SK-N-SH treated with all-trans-retinoic acid at 6 μM for 48 hours (cell line): ENCODE data around the gene ZGPAT.

Experiments
- ARNTL ChIP-seq: fragments of 450-650 bp; formaldehyde crosslinking; IDR thresholded peaks from 2 replicates; pipeline ENCODE4 v1.5.0; 2020; ENCODE audit warnings: low read depth, mild to moderate bottlenecking, moderate library complexity, borderline replicate concordance
- CREB5 ChIP-seq: fragments of 250-450 bp; sonication (Bioruptor Pico); IDR thresholded peaks from 2 replicates; pipeline ENCODE4 v1.5.1; 2020; ENCODE audit warnings: low read depth, mild to moderate bottlenecking, moderate library complexity
- CSRNP3 ChIP-seq: fragments of 250-450 bp; sonication (Bioruptor Pico); IDR thresholded peaks from 2 replicates; pipeline ENCODE4 v1.5.1; 2021; ENCODE audit warnings: mild to moderate bottlenecking, moderate library complexity
- ESRRG ChIP-seq: fragments of 250-450 bp; sonication (Bioruptor Pico); IDR thresholded peaks from 2 replicates; pipeline ENCODE4 v1.6.1; 2021; ENCODE audit warnings: mild to moderate bottlenecking
- PATZ1 ChIP-seq: fragments of 250-450 bp; sonication (Bioruptor Pico); IDR thresholded peaks from 2 replicates; pipeline ENCODE4 v1.8.0; 2020; ENCODE audit warnings: mild to moderate bottlenecking, moderate library complexity, borderline replicate concordance
- RARB ChIP-seq: fragments of 250-450 bp; sonication (Bioruptor Pico); IDR thresholded peaks from 2 replicates; pipeline ENCODE4 v1.8.0; 2021; ENCODE audit warnings: mild to moderate bottlenecking, moderate library complexity
- SNAI2 ChIP-seq: fragments of 250-450 bp; sonication (Bioruptor Pico); IDR thresholded peaks from 2 replicates; pipeline ENCODE4 v1.5.0; 2020; ENCODE audit warnings: mild to moderate bottlenecking, moderate library complexity
- TOX ChIP-seq: fragments of 250-450 bp; sonication (Bioruptor Pico); IDR thresholded peaks from 2 replicates; pipeline ENCODE4 v1.8.0; 2021; ENCODE audit warnings: mild to moderate bottlenecking, moderate library complexity, borderline replicate concordance
- TSHZ2 ChIP-seq: fragments of 250-450 bp; sonication (Bioruptor Pico); IDR thresholded peaks from 2 replicates; pipeline ENCODE4 v1.5.0; 2020; ENCODE audit warnings: mild to moderate bottlenecking, moderate library complexity
- ZFP3 ChIP-seq: fragments of 250-450 bp; sonication (Bioruptor Pico); IDR thresholded peaks from 2 replicates; pipeline ENCODE4 v1.5.0; 2020; ENCODE audit warnings: mild to moderate bottlenecking, moderate library complexity
- ZFP30 ChIP-seq: fragments of 450-650 bp; formaldehyde crosslinking; IDR thresholded peaks from 2 replicates; pipeline ENCODE4 v1.5.0; 2022; ENCODE audit warnings: mild to moderate bottlenecking, moderate library complexity
- ZNF565 ChIP-seq: fragments of 450-650 bp; formaldehyde crosslinking; conservative IDR thresholded peaks from 2 replicates; pipeline ENCODE4 v1.5.0; 2020; ENCODE audit warnings: low read depth, mild to moderate bottlenecking, moderate library complexity
- ZNF70 ChIP-seq: fragments of 450-650 bp; formaldehyde crosslinking; IDR thresholded peaks from 2 replicates; pipeline ENCODE4 v1.5.0; 2020; ENCODE audit warnings: mild to moderate bottlenecking, moderate library complexity
- ZNF8 ChIP-seq: fragments of 450-650 bp; formaldehyde crosslinking; IDR thresholded peaks from 2 replicates; pipeline ENCODE4 v1.5.0; 2020; ENCODE audit warnings: mild to moderate bottlenecking, moderate library complexity

GRCh38 chr20:63672666-63673065 lies 35.2 kb upstream of the ZGPAT start:
- TF ChIP-seq PATZ1 (CRISPR knock-in tag): no peak
- TF ChIP-seq ESRRG: no peak
- TF ChIP-seq ARNTL: no peak
- TF ChIP-seq ZFP3 (CRISPR knock-in tag): no peak
- no peak for TF ChIP-seq ZNF565
- TF ChIP-seq SNAI2 (CRISPR knock-in tag): no peak
- TF ChIP-seq CREB5: no peak
- TF ChIP-seq ZFP30 (CRISPR knock-in tag): no peak
- no peak for TF ChIP-seq ZNF8
- TF ChIP-seq ZNF70 (CRISPR knock-in tag): no peak
- no peak for TF ChIP-seq TSHZ2 (CRISPR knock-in tag)
- no peak for TF ChIP-seq CSRNP3 (CRISPR knock-in tag)
- no peak for TF ChIP-seq TOX (CRISPR knock-in tag)
- TF ChIP-seq RARB (CRISPR knock-in tag): no peak
